Stimulated activated CD8-positive, alpha-beta memory T cell treated with anti-CD3 and anti-CD28 coated beads, Interleukin-15, amount 100 ng/mL, for 1 hour (primary cell): ENCODE data around the gene AKAP13.
"Not testable (repeated sequence)": the region's sequence is repeated elsewhere in the genome, so short reads cannot be mapped to it uniquely, and the experiment has no call there.

Experiments
- DNase-seq: peaks from one replicate; pipeline ENCODE4 v3.0.0-alpha.2; 2020; ENCODE audit warnings: low read depth

Gene AKAP13

DNA sequence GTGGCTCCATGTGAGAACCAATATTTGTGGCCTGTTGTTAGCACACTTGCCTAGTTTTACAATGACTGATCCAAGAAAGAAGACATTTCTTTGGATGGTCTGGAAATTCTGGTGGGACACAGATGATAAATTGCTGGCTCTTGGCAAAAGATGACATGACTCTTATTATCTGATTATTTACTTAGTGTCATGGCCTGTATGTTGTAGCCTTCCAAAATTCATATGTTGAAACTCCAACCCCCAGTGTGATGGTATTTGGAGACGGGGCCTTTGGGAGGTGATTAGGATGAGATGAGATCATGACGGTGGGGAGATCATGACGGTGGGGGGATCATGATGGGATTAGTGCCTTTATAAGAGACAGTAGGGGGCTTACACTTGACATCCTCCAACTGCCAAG is 30.0 kb upstream of the AKAP13 start:
- DNase-seq = no peak

DNA sequence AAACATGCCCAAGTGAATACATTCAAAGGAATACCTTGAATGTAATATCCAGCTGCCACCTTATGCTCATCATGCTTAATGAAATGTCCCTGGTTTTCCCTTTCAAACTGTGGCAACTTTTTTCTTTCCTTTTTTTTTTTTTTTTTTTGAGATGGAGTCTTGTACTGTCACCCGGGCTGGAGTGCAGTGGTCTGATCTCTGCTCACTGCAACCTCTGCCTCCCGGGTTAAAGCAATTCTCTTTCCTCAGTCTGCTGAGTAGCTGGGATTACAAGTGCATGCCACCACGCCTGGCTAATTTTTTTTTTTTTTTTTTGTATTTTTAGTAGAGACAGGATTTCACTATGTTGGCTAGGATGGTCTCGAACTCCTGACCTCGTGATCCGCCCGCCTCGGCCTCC is 28.9 kb upstream of the AKAP13 start:
- DNase-seq = not testable (repeated sequence)

DNA sequence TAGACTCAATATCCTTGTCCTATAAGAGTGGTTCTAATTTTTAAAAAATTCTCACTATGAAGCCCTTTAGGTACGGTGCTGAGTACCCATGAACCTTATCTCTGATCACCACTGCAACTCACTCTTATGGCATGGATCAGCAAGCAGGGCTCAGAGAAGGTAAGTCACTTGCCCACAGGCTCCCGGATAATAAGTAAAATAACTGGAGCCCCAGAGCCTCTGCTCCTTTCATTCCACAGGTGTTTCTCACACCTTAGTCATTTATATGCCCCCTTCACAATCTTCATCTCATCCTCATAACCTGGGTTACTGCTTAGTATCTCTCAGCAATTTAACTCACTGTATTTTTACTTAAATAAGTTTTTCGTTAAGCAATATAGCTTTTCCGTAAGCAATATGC is 28.4 kb upstream of the AKAP13 start:
- no peak for DNase-seq

DNA sequence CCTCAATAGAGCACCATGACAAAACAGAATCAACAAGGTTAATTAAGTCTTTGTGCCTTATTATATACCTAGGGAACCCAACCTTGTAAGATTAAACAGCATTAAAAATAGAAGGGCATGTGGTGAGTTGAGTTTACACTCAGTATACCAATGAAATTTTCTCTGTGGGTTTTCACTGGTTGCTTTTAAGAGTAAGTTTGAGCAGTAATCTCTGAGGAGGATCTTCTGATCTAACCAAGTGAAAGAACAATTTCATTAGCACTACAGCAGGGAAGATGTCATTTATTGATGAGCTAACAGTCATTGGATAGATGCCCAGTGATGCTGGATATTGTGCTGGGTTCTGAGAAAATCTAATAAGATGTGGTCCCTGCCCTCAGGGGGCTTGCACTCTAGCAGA is 26.9 kb upstream of the AKAP13 start:
- DNase-seq = no peak

DNA sequence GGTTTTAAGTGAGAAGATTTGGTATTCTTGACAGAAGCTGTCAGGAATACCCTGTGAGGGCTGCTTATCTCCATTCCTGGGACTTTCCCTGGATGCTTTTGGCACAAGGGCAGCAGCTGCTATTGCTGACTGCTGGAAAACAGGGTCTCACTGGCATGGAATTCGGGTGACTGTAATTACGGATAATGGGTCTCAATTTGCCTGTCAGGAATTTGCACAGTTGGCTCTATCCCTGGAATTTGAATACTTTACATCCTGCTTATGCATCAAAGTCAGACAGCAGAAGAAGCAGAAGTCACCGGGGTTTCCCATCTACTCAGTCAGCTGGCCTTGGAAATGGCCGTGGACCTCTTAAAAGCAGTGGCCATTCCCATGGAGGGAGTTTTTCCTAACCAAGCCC is 25.9 kb upstream of the AKAP13 start:
- DNase-seq = no peak

DNA sequence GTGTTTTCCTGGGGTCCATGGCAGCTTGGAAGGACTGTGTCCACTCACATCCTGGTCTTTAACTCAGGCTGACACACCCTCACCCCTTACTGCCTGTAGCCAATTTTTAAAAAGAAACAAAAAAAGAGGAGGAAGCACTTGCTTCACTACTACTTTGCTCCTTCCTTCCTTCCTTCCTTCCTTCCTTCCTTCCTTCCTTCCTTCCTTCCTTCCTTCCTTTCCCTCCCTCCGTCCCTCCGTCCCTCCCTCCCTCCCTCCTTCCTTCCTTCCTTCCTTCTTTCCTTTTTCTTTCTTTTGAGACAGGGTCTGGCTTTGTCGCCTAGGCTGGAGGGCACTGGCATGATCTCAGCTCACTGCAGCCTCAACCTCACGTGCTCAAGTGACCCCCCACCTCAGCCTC is 25.5 kb upstream of the AKAP13 start:
- no peak for DNase-seq

DNA sequence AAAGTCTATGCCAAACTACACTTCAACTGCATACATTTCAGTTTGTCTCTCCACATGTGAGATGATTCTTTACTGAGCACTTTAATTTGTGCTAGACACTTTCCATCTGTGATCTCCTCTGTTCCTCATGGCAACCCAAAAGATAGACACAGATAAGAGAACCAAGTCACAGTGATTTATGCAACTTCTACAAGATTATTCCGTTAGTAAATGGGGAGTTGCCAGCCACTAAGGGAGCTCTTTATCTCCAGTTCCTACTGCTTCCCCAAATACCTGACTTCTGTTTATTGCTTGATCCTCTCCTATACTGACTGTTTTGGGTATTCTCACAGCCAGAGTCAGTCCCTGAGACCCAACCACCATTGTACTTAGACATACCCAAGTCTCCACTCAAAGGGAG is 24.1 kb upstream of the AKAP13 start:
- DNase-seq = no peak

DNA sequence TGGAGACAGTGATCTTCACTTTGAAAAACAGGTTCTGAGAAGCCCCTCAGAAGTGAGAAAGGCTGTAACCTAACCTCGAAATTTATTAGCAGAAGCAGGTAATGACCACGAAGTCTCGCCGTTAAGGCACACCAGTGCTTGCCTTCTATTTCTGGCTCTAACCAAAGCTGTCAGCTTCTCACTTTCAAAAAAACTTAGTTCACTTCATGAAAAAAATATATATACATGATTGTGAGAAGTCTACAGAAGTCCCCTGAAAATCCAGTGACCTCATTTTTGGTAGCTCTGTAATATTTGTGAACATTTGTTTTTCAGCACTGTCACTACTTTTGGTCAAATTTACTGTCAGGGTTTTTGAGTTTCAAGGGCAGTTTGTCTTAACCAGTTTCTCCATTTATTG is 19.1 kb upstream of the AKAP13 start:
- no peak for DNase-seq

DNA sequence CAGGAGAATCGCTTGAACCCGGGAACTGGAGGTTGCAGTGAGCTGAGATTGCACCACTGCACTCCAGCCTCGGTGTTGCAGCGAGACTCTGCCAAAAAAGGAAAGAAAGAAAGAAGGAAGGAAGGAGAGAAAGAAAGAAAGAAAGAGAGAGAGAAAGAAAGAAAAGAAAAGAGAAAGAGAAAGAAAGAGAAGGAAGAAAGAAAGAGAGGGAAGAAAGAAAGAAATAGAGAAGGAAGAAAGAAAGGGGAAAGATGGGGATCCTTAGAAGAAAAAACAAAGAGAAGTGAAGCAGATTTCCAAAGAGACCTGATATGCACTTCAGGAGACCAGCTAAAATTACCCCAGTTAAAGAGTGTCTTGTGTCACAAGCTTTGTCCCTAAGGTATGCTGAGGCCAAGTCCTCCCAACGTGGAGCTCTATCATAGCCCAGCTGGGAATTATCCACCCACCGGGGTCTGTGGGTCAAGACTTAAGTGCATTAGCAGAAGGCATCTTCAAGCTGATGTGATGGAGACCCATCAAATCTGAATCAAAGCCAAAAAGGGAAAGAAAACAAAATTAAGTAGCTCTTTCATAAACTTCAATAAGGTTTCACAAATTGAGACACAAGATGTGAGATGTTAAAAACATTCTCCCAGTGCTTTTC is 17.8 kb upstream of the AKAP13 start:
- DNase-seq = no peak

DNA sequence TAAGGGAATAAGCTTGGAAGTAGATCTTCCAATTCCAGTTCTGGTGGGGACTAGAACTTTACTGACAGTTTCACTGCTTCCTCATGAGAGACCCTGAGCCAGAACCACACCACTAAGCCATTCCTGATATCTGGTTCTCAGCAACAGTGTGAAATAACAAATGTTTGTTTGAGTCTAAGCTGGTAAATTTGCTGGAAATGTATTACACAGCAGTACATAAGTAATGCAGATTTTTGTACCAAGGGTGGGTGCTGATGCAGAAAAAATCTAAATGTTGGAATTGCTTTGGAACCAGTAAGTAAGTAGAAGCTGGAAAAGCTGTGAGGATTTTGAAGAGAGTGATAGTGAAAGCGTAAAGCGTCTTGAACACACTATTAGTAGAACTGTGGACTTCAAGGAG is 14.4 kb upstream of the AKAP13 start:
- DNase-seq = no peak

DNA sequence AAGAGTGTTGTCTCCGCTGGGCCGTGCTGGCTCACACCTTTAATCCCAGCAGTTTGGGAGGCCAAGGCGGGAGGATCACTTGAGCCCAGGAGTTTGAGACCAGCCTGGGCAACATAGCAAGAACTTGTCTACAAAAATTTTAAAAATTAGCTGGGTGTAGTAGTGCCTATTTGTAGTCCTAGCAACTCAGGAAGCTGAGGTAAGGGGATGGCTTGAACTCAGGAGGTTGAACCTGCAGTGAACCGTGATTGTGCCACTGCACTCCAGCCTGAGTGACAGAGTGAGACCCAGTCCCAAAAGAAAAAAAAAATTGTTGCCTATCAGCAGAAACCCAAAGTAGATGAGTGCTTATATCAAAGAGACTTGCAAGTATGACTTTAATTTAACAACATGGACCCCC is 12.7 kb upstream of the AKAP13 start:
- DNase-seq = no peak

DNA sequence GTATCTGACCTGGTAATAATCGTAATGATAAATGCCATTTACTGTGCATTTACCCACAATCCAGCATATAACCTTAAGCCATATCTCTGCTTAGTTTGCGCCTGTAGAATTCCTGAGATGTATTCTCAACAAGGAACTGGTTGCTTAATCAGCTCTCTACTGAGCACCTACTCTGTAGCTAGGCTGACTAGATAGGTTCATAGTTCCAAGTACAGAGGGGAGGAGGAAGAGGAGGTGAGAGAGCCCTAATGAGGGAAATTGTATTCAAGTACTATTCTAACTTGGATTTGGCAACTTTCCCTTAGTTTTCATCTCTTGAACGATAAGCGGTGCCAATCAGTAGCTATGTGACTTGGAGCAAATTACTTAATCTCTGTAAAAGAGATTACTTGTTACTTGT is 5.6 kb upstream of the AKAP13 start:
- no peak for DNase-seq

DNA sequence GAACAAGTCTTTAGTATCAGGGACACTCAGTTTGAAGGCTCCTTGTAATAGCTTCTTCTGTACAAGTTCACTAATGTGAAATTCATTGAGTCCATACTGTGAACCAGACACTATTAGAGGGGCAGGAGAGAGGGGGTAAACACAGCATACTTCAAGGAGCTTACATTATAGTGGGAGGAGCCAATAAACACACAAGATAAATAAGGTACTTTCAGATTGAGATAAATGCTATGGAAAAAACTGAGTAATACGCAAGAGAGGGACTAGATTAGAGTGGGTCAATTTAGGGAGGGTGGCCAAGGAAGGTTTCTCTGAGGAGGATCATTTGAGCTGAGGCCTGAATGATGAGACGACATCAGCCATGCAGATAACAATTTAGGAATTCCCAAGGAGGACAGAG is 3.1 kb upstream of the AKAP13 start:
- DNase-seq = no peak

DNA sequence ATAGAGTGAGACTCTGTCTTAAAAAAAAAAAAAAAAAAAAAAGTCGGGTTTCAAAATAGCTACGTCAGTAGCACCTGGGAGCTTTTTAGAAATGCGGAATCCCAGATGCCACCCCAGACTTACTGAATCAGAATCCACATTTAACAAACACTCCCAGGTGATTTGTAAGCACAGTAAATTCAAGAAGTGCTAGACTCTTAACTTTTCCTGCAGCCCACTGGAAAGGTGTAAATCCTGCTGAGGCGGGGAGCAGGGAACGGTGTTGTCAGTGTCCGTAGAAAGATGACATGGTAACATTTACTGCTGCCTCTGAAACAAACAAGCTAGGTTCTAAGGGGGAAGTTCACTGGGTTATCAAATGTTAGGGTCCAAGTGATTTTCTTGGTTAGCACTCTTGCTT is 2.4 kb upstream of the AKAP13 start:
- DNase-seq = no peak

DNA sequence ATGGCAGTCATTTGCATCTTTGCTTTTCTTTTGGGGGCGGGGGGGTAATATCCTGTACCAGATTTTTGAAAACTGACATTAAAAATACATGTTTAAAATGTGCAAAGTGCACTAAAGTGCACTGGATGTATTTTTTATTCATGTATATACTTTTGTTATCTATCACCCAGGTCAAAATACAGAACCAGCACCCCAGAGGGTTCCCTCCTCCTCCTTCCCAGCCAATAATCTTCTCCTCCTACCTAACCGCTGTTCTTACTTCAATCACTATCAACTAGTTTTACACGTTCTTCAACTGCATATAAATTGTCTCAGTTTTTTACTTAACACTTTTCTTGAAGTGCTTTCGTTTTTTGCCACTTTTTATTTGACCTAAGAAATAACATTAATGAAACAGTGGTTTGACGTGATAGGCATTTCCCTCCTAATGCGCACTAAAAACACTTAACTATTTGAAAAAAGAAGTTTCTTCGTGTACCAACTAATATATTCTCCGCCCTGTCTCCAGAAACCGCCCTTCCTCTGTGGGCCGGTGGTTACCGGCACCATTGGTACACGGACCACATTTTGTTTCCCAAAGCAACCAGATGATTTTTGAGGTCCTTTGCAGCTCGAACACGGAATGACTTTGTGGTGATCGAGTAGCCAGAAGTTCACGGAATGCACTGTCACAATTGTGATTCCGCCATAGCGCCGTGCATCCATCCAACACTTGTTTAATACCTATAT is 836 bp upstream of the AKAP13 start:
- DNase-seq = no peak

DNA sequence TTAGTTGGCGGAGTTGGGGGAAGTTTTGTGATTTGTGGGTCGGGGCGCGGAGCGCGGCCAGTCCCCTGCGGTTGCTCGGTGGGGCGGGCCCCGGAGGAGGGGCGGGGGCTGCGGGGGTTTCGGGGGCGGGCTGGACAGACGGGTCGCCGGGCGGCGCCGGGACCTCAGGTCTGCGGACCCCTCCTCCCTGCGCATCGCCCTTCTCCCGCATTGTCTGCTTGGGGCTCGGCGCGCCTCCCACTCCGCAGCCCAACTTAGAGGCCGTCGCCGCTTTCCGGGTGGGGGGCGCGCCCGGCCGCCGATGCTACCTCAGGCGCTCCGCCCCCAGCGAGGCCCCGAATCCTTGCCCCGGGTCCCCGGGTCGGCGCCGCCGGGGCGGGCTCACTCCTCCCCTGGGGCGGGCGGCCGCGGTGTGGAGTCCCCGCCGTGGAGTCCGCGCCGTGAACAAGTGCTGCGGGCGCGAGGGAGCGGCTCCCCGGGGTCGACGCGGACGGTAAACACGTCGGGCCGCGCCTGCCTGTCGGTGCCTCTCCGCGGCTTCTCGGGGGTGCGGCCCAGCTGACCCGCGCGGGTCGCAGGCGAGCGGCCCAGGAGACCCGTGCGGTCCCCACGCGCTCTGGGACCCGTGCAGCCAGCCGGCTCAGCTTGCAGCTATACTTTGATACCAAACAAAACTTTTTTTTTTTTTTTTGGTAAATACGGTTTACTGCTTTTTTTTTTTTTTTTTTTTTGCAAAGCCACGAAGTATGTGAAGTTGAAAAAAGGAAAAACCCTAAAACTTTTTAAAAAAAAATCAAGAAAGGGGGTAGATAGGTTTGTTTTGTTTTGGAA is 624 bp downstream of the AKAP13 start:
- peak; percentile 17 for DNase-seq

DNA sequence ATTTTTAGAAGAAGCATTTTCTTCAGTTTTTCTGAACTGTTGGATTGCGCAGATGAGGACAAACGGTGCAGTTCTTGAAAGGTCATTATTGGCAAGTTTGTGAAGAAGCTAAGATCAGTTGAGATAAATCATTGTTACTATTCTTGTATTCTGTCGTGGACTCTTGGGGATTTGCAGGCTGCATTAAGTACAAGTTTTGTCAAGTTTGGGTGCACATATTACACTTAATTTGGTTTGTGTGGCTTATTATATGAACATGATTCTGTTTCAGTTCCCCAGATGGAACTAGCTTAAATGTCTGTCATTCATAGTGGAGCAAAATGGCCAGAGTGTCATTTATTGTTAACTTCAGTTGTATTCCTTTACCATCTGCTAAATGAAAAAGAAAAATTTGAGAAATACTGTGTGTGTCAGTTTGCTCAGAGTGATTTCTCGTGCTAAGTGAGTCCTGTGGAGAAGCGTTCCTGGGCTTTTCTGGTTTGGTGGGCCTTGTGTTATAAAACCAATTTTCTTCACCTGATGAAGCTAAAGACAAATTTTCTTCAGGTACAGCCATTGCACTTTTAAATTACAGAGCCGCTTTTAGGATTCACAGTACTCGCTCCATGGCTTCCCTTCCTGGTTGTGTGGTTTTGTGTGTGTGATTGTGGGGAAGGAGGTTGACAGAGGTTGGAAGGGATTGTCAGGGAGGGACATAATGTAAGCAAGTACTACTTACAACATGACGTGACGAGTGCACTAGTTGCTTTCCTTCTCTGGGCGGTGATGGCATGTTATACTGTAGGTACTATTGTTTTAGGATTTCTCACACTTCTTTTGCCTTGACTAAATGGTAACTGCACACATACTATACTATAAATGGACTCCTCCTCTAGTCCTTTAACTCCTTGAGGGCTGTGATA is 1.7 kb downstream of the AKAP13 start:
- no peak for DNase-seq

DNA sequence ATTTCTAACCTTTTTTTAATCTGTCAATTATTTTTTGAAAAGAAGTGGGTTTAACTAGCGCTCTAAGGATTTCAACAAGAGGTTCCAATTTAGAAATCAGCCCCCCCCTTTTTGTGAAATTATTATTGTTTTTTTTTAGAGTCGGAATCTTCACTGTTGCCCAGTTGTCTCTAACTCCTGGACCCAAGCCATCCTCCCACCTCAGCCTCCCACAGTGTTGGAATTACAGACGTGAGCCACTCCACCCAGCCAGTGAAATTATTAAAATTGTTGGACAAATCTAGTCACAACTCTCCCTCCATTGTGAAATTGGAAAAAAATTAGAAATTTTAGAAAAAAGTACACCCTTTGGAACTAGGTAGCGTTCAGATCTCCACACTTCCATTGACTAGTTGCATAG is 2.5 kb downstream of the AKAP13 start:
- no peak for DNase-seq

DNA sequence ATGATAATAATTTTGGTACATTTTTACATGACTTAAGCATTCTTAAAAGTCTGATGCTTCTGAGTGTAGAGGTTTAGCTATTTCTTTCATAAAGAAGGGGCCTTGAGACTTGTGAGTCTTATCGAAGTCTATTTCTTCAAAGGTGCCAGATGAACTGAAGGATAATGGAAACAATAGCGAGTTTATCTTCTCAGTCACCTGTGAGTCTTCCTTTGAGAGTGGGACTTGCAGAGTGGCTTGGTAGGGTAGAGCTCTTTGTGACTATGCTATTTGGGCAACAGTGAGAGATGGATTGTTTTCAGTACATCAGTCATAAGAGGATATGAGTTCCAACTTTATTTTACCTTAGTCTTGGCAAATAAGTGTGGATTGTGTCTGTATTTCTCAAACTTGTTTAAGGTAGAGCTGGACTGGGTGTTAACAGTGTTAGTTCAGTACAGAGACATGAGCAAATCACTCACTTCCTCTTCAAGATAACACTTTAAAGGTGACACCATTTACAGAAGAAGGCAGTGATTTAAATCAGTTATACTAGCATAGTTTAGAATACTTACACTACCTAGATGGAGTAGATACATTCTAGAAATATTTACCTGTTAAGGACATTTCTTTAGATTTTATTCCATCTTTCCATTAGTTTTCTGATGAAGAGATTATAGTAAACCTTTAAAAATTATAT is 3.2 kb downstream of the AKAP13 start:
- no peak for DNase-seq

DNA sequence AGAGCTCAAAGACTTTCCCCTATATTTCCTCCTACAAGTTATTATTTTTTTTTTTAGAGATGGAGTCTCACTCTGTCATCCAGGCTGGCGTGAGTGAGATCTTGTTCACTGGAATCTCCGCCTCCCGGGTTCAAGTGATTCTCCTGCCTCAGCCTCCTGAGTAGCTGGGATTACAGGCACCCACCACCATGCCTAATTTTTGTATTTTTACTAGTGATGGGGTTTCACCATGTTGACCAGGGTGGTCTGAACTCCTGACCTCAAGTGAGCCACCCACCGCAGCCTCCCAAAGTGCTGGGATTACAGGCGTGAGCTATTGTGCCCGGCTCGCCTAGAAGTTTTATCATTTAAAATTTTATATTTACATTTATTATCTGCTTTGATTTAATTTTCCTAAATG is 5.9 kb downstream of the AKAP13 start:
- no peak for DNase-seq

DNA sequence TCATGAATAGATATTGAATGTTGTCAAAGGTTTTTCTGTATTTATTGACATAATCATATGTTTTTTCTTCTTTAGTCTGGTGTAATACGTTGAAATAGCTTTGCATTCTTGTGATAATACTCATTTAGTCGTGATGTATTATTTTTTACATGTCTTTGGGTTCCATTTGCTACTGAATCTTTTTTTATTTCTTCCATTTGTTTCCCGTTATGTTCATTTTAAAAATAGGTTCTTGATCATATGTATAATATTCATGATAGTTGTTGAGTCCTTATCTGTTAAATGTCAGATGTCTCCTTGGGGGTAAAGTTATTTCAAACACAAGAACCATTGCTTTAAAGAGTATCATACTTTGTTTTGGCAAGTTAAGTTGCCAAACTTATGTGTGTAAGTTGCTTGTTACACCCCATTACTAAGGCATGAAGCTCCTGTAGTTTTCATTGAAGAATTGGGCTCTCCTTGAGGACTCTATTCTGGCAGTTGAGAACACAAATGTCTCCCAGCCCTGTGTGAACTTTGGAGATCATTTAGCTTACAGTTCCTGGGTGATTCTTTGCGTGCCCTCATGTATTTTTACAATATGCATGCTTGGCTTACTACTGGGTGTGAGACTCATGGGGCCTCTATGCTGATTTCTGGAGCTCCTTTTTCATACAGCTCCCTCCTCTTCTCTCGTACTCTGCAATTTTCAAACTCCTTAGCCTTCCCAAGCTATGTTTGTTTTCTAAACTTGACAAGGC is 8.3 kb downstream of the AKAP13 start:
- no peak for DNase-seq
